B cell (primary cell): ENCODE results near the gene IFNA6. TPM values are rescaled to one million over a fixed set of nuclear protein-coding genes. Genes with fewer than 3 reads are reported as not detected.

Source experiments
- ATAC-seq: fragments of 200-7000 bp; cut with Tn5 transposase; one replicate; pipeline ENCODE4 v1.10.0; 2021; ENCODE audit warnings: low read depth, mild to moderate bottlenecking, moderate number of reproducible peaks, moderate library complexity
- CTCF ChIA-PET: fragments of 350-600 bp; sonication (Branson Sonifier 250); formaldehyde crosslinking; loops from one replicate; lab custom pipeline; 2021; ENCODE audit warnings: antibody characterized with exemption, inconsistent platforms; lab: Charles Lee
- POLR2A ChIA-PET: fragments of 350-600 bp; sonication (Branson Sonifier 250); formaldehyde crosslinking; loops from one replicate; lab custom pipeline; 2021; ENCODE audit warnings: antibody characterized with exemption; lab: Charles Lee
- DNase-seq: peaks from one replicate; pipeline ENCODE4 v3.0.0; 2013
- H2AFZ ChIP-seq: 2 replicates; pipeline ENCODE4 v1.6.1; 2012; ENCODE audit warnings: mild to moderate bottlenecking, low read depth, low read length; ENCODE audit not compliant: insufficient read depth, poor library complexity, severe bottlenecking
- H3K27ac ChIP-seq, 2 donors: 1 replicate in 1 of 2; 2 replicates in 1 of 2; pipeline ENCODE4 v1.5.1; 2012 to 2013; ENCODE audit warnings: low read length in 2 of 2, mild to moderate bottlenecking in 2 of 2, moderate library complexity in 1 of 2
- H3K27me3 ChIP-seq, 4 experiments: fragments of 200-600 bp in 1 of 4; sonication (generic) in 1 of 4; replicated peaks in 1 of 4; 1 replicate in 2 of 4; 2 replicates in 2 of 4; pipeline versions ENCODE4 v1.6.1 to v1.7.0; 2013 to 2016; ENCODE audit warnings: low read length in 3 of 4, mild to moderate bottlenecking in 2 of 4, mixed read lengths in 1 of 4, moderate library complexity in 1 of 4; ENCODE audit not compliant: insufficient read depth in 4 of 4, control insufficient read depth in 3 of 4; ENCODE audit errors: control extremely low read depth in 1 of 4
- H3K36me3 ChIP-seq, 2 experiments: replicated peaks in 1 of 2; 1 replicate in 1 of 2; 2 replicates in 1 of 2; pipeline versions ENCODE4 v1.6.1 to v1.7.1; 2013; ENCODE audit warnings: low read length in 1 of 2; ENCODE audit not compliant: insufficient read depth in 2 of 2, control insufficient read depth in 1 of 2; ENCODE audit errors: control extremely low read depth in 1 of 2, extremely low read depth in 1 of 2
- H3K4me1 ChIP-seq, 2 donors: fragments of 200-600 bp in 1 of 2; sonication (generic) in 1 of 2; 1 replicate in 1 of 2; 2 replicates in 1 of 2; pipeline versions ENCODE4 v1.5.1 to v1.6.1; 2013 to 2017; ENCODE audit warnings: low read length in 2 of 2; ENCODE audit not compliant: control insufficient read depth in 2 of 2, insufficient read depth in 2 of 2
- H3K4me2 ChIP-seq: replicated peaks from 2 replicates; pipeline ENCODE3; 2012; ENCODE audit warnings: mild to moderate bottlenecking, low read depth, low read length; ENCODE audit not compliant: poor library complexity, severe bottlenecking
- H3K4me3 ChIP-seq, 5 experiments: fragments of 200-600 bp in 1 of 5; sonication (generic) in 1 of 5; 1 replicate in 3 of 5; 2 replicates in 2 of 5; pipeline versions ENCODE4 v1.5.1 to v1.7.0; 2011 to 2016; ENCODE audit warnings: low read length in 4 of 5, mild to moderate bottlenecking in 4 of 5, low read depth in 2 of 5, control low read depth in 1 of 5, moderate library complexity in 1 of 5; ENCODE audit not compliant: insufficient read depth in 1 of 5; ENCODE audit errors: control extremely low read depth in 1 of 5, extremely low read depth in 1 of 5
- H3K79me2 ChIP-seq: fragments of 200-600 bp; sonication (generic); one replicate; pipeline ENCODE4 v1.6.0; 2016; ENCODE audit warnings: low read length; ENCODE audit not compliant: control insufficient read depth, insufficient read depth
- H3K9ac ChIP-seq: fragments of 200-600 bp; sonication (generic); 2 replicates; pipeline ENCODE4 v1.6.1; 2017; ENCODE audit warnings: mild to moderate bottlenecking, low read length, moderate library complexity
- H3K9me3 ChIP-seq, 3 donors: one replicate each; pipeline versions ENCODE4 v1.6.1 to v1.7.1; 2013; ENCODE audit warnings: low read length in 2 of 3; ENCODE audit not compliant: control insufficient read depth in 2 of 3, insufficient read depth in 1 of 3; ENCODE audit errors: control extremely low read depth in 1 of 3
- H4K20me1 ChIP-seq: 2 replicates; pipeline ENCODE4 v1.6.0; 2012; ENCODE audit warnings: mild to moderate bottlenecking, low read length; ENCODE audit not compliant: insufficient read depth, control insufficient read depth, poor library complexity, severe bottlenecking
- H3K27ac Mint-ChIP-seq: one replicate; pipeline ENCODE4 v1.8.0; 2021; ENCODE audit warnings: mixed read lengths
- H3K27me3 Mint-ChIP-seq: one replicate; pipeline ENCODE4 v1.8.0; 2021; ENCODE audit warnings: mixed read lengths
- H3K4me1 Mint-ChIP-seq: one replicate; pipeline ENCODE4 v1.8.0; 2021; ENCODE audit warnings: mixed read lengths
- H3K4me3 Mint-ChIP-seq: one replicate; pipeline ENCODE4 v1.8.0; 2021; ENCODE audit warnings: mixed read lengths
- H3K9me3 Mint-ChIP-seq: one replicate; pipeline ENCODE4 v1.8.0; 2022; ENCODE audit warnings: mixed read lengths; ENCODE audit not compliant: insufficient read depth
- EZH2 ChIP-seq: IDR thresholded peaks from 2 replicates; pipeline ENCODE4 v1.6.1; 2012; ENCODE audit warnings: borderline replicate concordance, low read depth, mild to moderate bottlenecking, moderate library complexity, low read length; ENCODE audit not compliant: insufficient read depth, poor library complexity, severe bottlenecking
- WGBS: methylation state at CpG from one replicate; pipeline ENCODE4 v1.1.5; 2013; ENCODE audit warnings: missing lambda C conversion rate; ENCODE audit not compliant: insufficient coverage; 5-methylcytosine and 5-hydroxymethylcytosine counted together
- intact Hi-C: fragments of 100-400 bp; cut with micrococcal nuclease; formaldehyde crosslinking; loops from one replicate; pipeline ENCODE4 v1.10.0; 2022
- polyA plus RNA-seq: library from polyadenylated mRNA; depleted of rRNA; stranded (reverse); fragments of >200 nt; gene quantifications from 2 replicates; pipeline ENCODE4 v1.2.3, GENCODE V29; 2012
- total RNA-seq, 2 donors: library from RNA; stranded (reverse); fragments of 120-200 nt in 1 of 2; gene quantifications; 1 replicate in 1 of 2; 2 replicates in 1 of 2; pipeline versions ENCODE4 v1.2.3 to v1.2.4, GENCODE V29; 2013 to 2022
- TF ChIP-seq, protein P1 (sequence below): fragments of 200-600 bp; IDR thresholded peaks from one replicate; pipeline ENCODE4 v1.8.0; 2022; ENCODE audit warnings: antibody characterized with exemption, mild to moderate bottlenecking

The IFNA6 gene
- total and polyA plus RNA-seq, 2 donors (not counting 1 experiment from before 2014, with no cell fraction given): not detected

DNA sequence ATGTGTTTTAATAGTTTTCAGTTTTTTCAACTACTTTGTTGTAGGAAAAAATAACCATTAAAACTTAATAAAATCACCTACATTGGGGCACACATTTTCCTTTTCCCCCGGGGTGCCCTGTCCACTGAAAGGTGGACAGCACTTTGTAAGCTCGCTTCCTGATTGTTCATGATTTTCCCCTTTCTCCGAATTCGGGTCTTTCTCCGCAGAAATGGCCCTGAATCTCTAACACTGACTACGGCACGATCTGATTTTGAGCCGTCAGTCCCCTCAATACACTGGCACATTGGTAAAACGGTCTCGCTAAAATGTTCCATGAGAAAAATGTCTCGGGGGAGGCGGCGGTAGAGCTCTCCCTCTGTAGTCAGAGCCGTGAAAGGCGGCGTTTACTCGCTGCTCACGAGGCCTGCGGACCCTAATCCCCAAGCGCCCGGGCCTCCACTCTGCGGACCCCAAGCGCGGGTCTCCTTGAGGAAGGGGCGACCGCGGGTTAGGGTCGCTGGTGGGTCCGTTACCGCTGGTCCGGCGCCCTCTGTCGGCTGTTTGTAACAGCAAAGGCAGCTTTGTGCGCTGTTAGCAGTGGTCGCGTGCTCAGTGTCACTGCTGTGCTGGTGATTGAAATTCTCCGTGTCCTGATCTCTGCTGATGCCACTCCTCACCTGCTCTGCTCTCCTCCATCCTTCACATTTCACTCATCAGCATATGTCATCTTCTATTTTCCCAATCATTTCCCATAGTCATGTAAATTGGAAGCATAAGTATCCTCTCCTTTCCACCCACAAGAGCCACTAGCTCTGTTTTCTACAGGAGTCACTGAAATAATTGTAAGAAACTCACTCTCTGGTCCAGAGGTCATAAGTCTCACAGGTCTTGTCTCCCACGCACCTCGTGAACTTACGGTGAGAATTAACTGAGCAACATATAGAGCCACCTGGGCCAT is 45.4 kb upstream of the IFNA6 start:
- ATAC-seq (peak; percentile 52), DNase-seq (peak; percentile 74)
- Mint-ChIP-seq H3K27me3 (peaks cover 69% of the 10 kb centered on the region), H3K9me3 (no peaks in the 10 kb centered on the region), H3K27ac (no peak overlapping the region), H3K4me1 (peaks cover 18% of the 10 kb centered on the region), H3K4me3 (peak overlapping the region; percentile 68)
- Histone ChIP-seq H2AFZ (peak overlapping the region; percentile 70), H3K4me2 (peak overlapping the region; percentile 79), H3K9ac (peak overlapping the region; percentile 60), H3K4me3 (peak overlapping the region in 4 of 5 experiments; percentile 22 to 52 (median 32)), H3K9me3 (peaks cover 0 to 4% (median 0%) of the 10 kb centered on the region in 3 donors), H3K4me1 (peaks cover 8 to 11% of the 10 kb centered on the region in 2 donors), H3K79me2 (no peaks in the 10 kb centered on the region), H3K27ac (no peak overlapping the region), H3K27me3 (peaks cover 3 to 57% (median 37%) of the 10 kb centered on the region in 4 experiments), H3K36me3 (no peaks in the 10 kb centered on the region), H4K20me1 (no peaks in the 10 kb centered on the region)
- intact Hi-C loops: loop anchor here (1.0 to 5.0 kb wide), 4 partner anchors 13 to 70 kb away; partner anchors contain the start of gene KLHL9
- CTCF ChIA-PET: interaction anchor here (0.6 to 7.2 kb wide), 37 partner anchors 9 to 849 kb away, joined by 3 to 159 read pairs (median 6); partner anchors contain the start of genes IFNA2, IFNA8 and KLHL9
- WGBS: 3% methylated on average over 34 of the region's 40 CpGs
- POLR2A ChIA-PET: no interaction called here
- no peak for TF ChIP-seq EZH2
- TF ChIP-seq, protein P1, sequence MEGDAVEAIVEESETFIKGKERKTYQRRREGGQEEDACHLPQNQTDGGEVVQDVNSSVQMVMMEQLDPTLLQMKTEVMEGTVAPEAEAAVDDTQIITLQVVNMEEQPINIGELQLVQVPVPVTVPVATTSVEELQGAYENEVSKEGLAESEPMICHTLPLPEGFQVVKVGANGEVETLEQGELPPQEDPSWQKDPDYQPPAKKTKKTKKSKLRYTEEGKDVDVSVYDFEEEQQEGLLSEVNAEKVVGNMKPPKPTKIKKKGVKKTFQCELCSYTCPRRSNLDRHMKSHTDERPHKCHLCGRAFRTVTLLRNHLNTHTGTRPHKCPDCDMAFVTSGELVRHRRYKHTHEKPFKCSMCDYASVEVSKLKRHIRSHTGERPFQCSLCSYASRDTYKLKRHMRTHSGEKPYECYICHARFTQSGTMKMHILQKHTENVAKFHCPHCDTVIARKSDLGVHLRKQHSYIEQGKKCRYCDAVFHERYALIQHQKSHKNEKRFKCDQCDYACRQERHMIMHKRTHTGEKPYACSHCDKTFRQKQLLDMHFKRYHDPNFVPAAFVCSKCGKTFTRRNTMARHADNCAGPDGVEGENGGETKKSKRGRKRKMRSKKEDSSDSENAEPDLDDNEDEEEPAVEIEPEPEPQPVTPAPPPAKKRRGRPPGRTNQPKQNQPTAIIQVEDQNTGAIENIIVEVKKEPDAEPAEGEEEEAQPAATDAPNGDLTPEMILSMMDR: peak; percentile 87
